OCI-LY1 (cell line): ENCODE data around the gene PHF20.

Experiments used
- H2AFZ ChIP-seq: fragments of 200-600 bp; sonication (generic), shearing (Covaris generic); 2 replicates; pipeline ENCODE4 v1.6.0; 2014; ENCODE audit warnings: antibody characterized with exemption, mild to moderate bottlenecking, low read length
- H3F3A ChIP-seq: fragments of 200-600 bp; sonication (generic), shearing (Covaris generic); 2 replicates; pipeline ENCODE4 v1.6.0; 2014; ENCODE audit warnings: mild to moderate bottlenecking, antibody characterized with exemption, low read length, moderate library complexity; ENCODE audit not compliant: insufficient read depth
- H3K27ac ChIP-seq: fragments of 200-600 bp; sonication (generic); 2 replicates; pipeline ENCODE4 v1.5.1; 2014; ENCODE audit warnings: low read length, mixed run types, mild to moderate bottlenecking, low read depth; ENCODE audit not compliant: poor library complexity, severe bottlenecking
- H3K27me3 ChIP-seq: fragments of 200-600 bp; sonication (generic); 2 replicates; pipeline ENCODE4 v1.6.0; 2014; ENCODE audit warnings: antibody characterized with exemption, mild to moderate bottlenecking, low read length, moderate library complexity; ENCODE audit not compliant: insufficient read depth
- H3K36me3 ChIP-seq: fragments of 200-600 bp; sonication (generic); 2 replicates; pipeline ENCODE4 v1.6.1; 2014; ENCODE audit warnings: mild to moderate bottlenecking, antibody characterized with exemption, low read length, moderate library complexity, mixed read lengths; ENCODE audit not compliant: insufficient read depth
- H3K4me1 ChIP-seq: fragments of 200-600 bp; sonication (generic); 2 replicates; pipeline ENCODE4 v1.5.1; 2014; ENCODE audit warnings: mild to moderate bottlenecking, low read length, moderate library complexity; ENCODE audit not compliant: insufficient read depth, severe bottlenecking
- H3K4me2 ChIP-seq: fragments of 200-600 bp; sonication (generic), shearing (Covaris generic); 2 replicates; pipeline ENCODE4 v1.6.1; 2014; ENCODE audit warnings: low read length
- H3K4me3 ChIP-seq: fragments of 200-600 bp; sonication (generic); 2 replicates; pipeline ENCODE4 v1.5.1; 2014; ENCODE audit warnings: low read length, low read depth, mild to moderate bottlenecking, mixed read lengths; ENCODE audit not compliant: poor library complexity, severe bottlenecking
- H3K79me2 ChIP-seq: fragments of 200-600 bp; shearing (Covaris generic); 2 replicates; pipeline ENCODE4 v1.6.1; 2016; ENCODE audit warnings: mixed run types, low read length, mixed read lengths; ENCODE audit not compliant: insufficient read depth
- H3K9ac ChIP-seq: fragments of 200-600 bp; sonication (generic), shearing (Covaris generic); 2 replicates; pipeline ENCODE4 v1.6.1; 2014; ENCODE audit warnings: mild to moderate bottlenecking, low read length, mixed read lengths
- H3K9me2 ChIP-seq: fragments of 200-600 bp; sonication (generic), shearing (Covaris generic); 2 replicates; pipeline ENCODE4 v1.6.1; 2014; ENCODE audit warnings: low read depth, mild to moderate bottlenecking, low read length, mixed read lengths
- H3K9me3 ChIP-seq: fragments of 200-600 bp; shearing (Covaris generic); 2 replicates; pipeline ENCODE4 v1.6.1; 2014; ENCODE audit warnings: low read length, mixed read lengths
- H4K20me1 ChIP-seq: fragments of 200-600 bp; sonication (generic), shearing (Covaris generic); 2 replicates; pipeline ENCODE4 v1.6.0; 2016; ENCODE audit warnings: mild to moderate bottlenecking, low read length; ENCODE audit not compliant: insufficient read depth
- EZH2 ChIP-seq: fragments of 200-600 bp; sonication (generic), shearing (Covaris generic); IDR thresholded peaks from 2 replicates; pipeline ENCODE4 v1.8.0; 2017; ENCODE audit warnings: borderline replicate concordance, mixed run types, mild to moderate bottlenecking, antibody characterized with exemption, low read length, moderate library complexity, mixed read lengths
- TF ChIP-seq, protein P1 (sequence below): fragments of 200-600 bp; sonication (generic), shearing (Covaris generic); IDR thresholded peaks from 2 replicates; pipeline ENCODE4 v1.5.1; 2017; ENCODE audit warnings: mild to moderate bottlenecking, antibody characterized with exemption, low read length, moderate library complexity, mixed read lengths

The PHF20 gene

DNA sequence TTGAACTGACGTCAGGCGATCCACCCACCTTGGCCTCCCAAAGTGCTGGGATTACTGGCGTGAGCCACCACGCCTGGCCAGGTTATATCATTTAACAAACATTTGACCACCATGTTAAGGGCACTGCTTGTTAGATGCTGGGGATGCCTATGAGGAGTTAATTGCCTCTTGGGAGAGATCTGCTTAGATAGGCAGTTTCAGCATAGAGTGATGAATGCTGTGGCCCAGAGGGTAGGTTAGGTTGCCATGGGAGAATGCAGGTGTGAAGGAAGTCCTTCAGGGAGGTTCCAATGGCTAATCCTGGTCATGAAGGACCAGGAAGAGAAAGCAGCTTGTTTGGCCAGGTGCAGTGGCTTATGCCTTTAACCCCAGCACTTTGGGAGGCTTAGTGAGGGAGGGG, 17.0 kb downstream of the PHF20 start:
- Histone ChIP-seq H3K9me2 (no peaks in the 10 kb centered on the region), H3K36me3 (peaks cover 17% of the 10 kb centered on the region), H2AFZ (no peak overlapping the region), H3K27ac (no peak overlapping the region), H3K9me3 (no peaks in the 10 kb centered on the region), H3K4me2 (no peak overlapping the region), H3K4me3 (no peak overlapping the region), H3K9ac (no peak overlapping the region), H3K27me3 (no peaks in the 10 kb centered on the region), H4K20me1 (no peaks in the 10 kb centered on the region), H3K79me2 (peaks cover 9% of the 10 kb centered on the region), H3K4me1 (no peaks in the 10 kb centered on the region), H3F3A (no peaks in the 10 kb centered on the region)
- TF ChIP-seq, protein P1, sequence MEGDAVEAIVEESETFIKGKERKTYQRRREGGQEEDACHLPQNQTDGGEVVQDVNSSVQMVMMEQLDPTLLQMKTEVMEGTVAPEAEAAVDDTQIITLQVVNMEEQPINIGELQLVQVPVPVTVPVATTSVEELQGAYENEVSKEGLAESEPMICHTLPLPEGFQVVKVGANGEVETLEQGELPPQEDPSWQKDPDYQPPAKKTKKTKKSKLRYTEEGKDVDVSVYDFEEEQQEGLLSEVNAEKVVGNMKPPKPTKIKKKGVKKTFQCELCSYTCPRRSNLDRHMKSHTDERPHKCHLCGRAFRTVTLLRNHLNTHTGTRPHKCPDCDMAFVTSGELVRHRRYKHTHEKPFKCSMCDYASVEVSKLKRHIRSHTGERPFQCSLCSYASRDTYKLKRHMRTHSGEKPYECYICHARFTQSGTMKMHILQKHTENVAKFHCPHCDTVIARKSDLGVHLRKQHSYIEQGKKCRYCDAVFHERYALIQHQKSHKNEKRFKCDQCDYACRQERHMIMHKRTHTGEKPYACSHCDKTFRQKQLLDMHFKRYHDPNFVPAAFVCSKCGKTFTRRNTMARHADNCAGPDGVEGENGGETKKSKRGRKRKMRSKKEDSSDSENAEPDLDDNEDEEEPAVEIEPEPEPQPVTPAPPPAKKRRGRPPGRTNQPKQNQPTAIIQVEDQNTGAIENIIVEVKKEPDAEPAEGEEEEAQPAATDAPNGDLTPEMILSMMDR: no peak
- TF ChIP-seq EZH2: no peak

- H3K4me1 ChIP-seq: peaks cover 2% of the 10 kb centered on the region
- H3F3A ChIP-seq: no peaks in the 10 kb centered on the region
- H3K27me3 ChIP-seq: no peaks in the 10 kb centered on the region
- no peak for TF ChIP-seq EZH2
- TF ChIP-seq, protein P1: no peak
- no peak overlapping the region for H3K9ac ChIP-seq
- H3K9me2 ChIP-seq: no peaks in the 10 kb centered on the region
- H3K4me3 ChIP-seq: no peak overlapping the region
- H3K4me2 ChIP-seq: no peak overlapping the region
- H3K36me3 ChIP-seq: peaks cover 8% of the 10 kb centered on the region; the same call in 1 of the 2 replicates
- H3K9me3 ChIP-seq: no peaks in the 10 kb centered on the region
- 0 out of 2 replicates have a peak, but pooled peaks cover 7% of the 10 kb centered on the region for H3K79me2 ChIP-seq
- H3K27ac ChIP-seq: no peak overlapping the region
- H2AFZ ChIP-seq: no peak overlapping the region
- no peaks in the 10 kb centered on the region for H4K20me1 ChIP-seq
These were observed 19.3 kb downstream of the PHF20 start for GRCh38 chr20:35791097-35791496.

DNA sequence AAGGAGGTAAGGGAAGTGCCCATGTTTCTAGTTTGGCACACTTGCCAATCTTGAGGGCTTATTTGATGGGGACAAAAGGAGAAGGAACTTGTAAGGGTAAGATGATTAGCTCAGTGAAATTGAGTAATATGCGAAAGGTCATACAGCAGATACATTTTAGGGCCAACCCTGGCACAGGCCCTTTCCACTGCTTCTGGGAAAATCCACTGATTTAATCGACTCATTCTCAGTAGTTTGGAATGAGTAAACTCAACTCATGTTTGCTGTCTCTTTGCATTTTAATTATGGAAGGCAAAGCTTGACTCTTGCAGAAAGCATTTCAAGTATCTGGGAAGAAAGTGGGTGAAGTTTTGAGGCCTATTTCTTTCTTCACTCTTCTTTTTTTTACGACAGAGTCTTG, 20.0 kb downstream of the PHF20 start:
- H3K27ac ChIP-seq: no peak overlapping the region
- H3F3A ChIP-seq: no peaks in the 10 kb centered on the region
- H3K4me2 ChIP-seq: no peak overlapping the region
- no peaks in the 10 kb centered on the region for H3K9me2 ChIP-seq
- 0 out of 2 replicates have a peak, but pooled peaks cover 13% of the 10 kb centered on the region for H3K79me2 ChIP-seq
- H3K4me3 ChIP-seq: no peak overlapping the region
- H3K27me3 ChIP-seq: no peaks in the 10 kb centered on the region
- no peak overlapping the region for H2AFZ ChIP-seq
- H3K4me1 ChIP-seq: peaks cover 10% of the 10 kb centered on the region
- H3K9ac ChIP-seq: no peak overlapping the region
- peaks cover 3% of the 10 kb centered on the region; the same call in 1 of the 2 replicates for H3K36me3 ChIP-seq
- no peaks in the 10 kb centered on the region for H4K20me1 ChIP-seq
- H3K9me3 ChIP-seq: no peaks in the 10 kb centered on the region
- TF ChIP-seq EZH2: no peak
- TF ChIP-seq, protein P1: no peak
